HG03469 (cell line): ENCODE data around the gene HBQ1.
"Not testable (repeated sequence)": the region's sequence is repeated elsewhere in the genome, so short reads cannot be mapped to it uniquely, and the experiment has no call there.

Experiments
- ATAC-seq: cut with Tn5 transposase; IDR thresholded peaks from one replicate; pipeline ENCODE4 v1.9.1; 2021; ENCODE audit warnings: mild to moderate bottlenecking, moderate library complexity, moderate number of reproducible peaks; ENCODE audit not compliant: unreplicated experiment

The HBQ1 gene

DNA sequence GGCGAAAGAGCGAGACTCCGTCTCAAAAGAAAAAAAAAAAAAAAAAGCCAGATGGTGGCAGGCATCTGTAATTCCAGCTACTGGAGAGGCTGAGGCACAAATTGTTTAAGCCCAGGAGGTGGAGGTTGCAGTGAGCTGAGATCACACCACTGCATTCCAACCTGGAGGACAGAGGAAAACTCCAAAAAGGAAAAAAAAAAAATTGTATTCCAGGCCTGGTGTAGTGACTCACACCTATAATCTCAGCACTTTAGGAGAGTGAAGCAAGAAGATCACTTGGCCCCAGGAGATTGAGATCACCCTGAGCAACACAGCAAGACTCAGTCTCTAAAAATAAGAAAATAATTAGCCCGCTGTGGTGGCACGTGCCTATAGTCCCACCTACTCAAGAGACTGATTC, 20.1 kb downstream of the HBQ1 start:
- ATAC-seq, result no peak

DNA sequence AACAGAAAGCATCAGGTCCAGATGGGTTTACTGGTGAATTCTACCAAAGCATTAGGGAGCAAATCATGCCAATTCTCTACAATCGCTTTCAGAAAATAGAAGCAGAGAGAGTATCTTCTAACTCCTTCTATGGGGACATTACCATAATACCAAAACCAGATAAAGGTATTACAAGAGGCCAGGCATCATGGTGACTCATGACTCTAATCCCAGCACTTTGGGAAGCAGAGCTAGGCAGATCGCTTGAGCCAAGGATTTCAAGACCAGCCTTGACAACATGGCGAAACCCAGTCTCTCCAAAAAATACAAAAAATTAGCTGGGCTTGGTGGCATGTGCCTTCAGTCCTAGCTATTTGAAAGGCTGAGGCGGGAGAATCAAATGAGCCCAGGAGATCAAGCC, 23.0 kb downstream of the HBQ1 start:
- no peak for ATAC-seq

DNA sequence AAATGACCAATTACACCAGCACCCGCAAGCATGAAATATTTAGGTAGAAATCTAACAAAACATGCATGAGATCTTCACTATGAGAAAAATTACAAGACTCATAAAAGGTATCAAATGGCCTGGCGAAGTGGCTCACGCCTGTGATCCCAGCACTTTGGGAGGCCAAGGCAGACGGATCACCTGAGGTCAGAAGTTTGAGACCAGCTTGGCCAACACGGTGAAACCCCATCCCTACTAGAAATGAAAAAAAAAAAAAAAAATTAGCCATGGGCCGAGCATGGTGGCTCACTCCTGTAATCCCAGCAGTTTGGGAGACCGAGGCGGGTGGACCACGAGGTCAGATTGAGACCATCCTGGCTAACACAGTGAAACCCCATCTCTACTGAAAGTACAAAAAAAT, 23.8 kb downstream of the HBQ1 start:
- ATAC-seq, result not testable (repeated sequence)

DNA sequence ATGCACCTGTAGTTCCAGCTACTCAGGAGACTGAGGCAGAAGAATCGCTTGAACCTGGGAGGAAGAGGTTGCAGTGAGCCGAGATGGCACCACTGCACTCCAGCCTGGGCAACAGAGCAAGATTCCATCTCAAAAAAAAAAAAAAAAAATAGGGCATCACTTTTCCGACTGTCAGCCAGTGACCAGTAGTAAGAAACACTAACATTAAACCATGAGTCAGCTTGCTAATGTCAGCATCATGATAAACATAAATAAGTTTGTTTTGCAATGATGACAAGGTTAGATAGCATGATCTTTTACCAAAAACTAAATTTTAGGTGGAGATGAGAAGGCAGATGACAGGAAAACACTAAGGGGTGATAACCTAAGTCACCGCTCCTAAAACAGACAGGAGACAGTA, 29.1 kb downstream of the HBQ1 start:
- ATAC-seq, result not testable (repeated sequence)

DNA sequence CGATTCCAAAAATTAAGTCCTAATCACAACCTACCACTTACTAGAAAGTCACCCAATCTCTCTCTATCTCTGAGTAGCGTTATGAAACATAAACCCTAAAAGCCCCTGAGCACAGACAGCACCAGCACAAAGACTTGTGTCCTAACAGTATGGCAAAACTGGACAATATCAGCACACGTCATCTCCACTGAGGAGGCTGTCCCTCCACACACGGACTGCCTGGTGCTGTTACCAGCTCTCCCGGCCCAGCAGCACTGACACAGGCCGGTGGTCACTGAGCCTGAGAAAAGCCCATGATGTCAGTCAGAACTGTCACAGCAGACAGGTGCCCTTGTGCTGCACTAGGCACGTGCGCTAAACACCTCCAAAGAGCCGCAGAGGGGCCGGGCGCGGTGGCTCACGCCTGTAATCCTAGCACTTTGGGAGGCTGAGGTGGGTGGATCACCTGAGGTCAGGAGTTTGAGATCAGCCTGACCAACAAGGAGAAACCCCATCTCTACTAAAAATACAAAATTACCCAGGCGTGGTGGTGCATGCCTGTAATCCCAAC, 31.4 kb downstream of the HBQ1 start:
- not testable (repeated sequence) for ATAC-seq

DNA sequence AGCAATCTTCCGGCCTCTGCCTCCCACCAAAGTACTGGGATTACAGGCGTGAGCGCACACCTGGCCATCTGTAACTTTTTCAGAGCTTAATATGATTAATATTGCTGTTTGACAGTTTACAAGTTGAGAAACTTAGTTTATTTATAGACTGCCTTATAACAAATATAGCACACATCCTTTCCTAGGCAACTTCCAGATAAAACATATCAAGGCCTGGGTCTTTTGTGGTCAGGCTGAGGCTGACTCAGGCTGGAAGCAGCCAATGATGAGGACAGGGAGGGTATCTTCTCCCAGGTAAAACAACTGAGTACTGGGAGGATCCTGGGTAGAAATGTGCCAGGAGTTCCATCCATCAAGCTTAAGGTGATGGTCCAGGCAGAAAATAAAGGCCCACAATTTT, 32.7 kb downstream of the HBQ1 start:
- no peak for ATAC-seq

DNA sequence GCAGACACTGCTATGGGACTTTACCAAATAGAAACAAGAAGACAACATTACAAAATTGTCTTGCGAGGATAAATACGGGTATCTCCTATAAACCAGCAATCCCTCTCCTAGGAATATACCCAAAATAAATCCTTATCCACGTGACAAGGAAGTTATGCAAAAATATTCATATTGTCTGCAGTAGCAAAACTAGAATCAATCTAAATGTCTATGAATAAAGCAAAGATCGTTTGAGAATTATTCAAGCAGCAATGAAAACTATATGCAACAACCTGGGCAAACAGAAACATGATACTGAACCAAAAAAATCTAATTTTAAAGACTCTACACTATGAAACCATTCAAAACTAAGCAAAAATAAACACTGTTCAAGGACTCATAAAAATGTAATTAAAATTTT, 39.8 kb downstream of the HBQ1 start:
- ATAC-seq, result no peak

DNA sequence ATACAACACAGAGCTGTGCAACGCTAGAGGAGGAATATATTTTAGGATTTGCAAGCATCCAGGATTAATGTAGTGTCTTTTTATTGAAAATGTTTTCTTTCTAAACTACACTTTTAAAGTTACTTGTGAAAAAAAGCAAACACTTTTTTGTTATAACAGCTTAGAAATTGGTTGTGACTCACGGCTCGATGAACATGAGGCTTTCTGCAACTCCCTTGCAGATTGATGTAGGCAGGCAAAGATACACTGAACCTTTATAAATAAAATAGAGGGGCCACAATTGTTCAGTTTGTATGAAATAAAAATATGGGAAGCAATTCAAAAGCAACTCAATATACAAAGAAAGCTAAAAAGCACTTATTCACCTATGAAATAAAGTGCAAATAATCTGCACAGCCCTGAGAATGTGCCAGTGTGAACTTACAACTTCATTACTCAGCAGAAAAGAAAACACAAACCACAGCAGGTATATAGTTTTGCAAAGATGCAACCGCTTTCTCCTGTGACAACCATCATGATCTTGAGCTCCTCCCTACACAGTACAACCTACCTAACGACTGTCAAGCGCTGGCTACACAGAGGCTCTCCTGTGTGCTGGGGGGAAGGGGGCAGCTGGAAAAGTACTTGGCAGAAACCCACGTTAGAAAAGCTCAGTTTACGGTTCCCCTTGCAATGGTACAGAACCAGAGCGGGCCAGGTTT, 48.0 kb downstream of the HBQ1 start:
- ATAC-seq, result no peak

DNA sequence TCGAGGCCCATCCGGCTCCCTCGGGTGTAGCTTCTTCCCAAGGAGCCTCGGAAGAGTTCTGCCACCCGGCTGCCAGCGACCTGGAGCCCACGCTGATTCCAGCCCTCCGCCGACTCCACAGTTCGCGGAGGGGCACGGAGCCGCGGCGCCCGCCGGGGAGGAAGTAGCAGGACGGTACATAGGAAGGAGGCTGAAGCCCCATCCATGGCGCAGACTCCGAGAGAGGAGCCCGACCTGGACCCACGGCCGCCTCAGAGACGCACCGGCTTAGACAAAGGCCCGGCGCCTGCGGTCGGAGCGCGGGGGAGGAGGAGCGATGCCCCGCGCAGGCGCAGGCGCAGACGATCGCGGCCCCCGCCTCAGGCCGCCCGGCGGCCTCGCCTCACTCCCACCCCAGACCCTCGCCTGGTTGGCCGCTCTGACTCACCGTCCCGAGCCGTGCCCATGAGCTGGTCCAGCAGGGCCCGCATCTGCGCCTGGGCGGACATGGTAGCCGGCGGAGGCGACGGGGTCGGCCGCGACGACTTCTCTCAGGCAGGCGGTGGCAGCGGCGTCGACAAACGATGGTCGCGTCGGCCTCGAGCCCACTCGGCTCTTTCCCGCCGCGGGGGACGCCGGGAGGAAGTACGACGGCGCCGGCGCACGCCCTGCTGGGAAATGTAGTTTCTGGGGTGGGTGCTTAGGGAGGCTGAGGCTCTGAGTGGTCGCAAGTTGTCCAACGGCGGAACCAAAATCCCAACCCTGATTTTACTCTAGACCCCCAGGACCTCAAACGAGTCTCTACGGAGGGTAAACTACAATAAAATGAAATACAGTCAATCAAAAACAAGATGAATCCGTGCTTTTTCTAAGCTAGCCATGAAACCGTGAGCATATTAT, 48.8 kb downstream of the HBQ1 start, which contains the start of gene LUC7L:
LUC7L (minus strand) TSS at position 598 of the 879 bp plus-strand sequence; CDS start at position 488, 110 bp downstream.
- peak; percentile 55 for ATAC-seq

DNA sequence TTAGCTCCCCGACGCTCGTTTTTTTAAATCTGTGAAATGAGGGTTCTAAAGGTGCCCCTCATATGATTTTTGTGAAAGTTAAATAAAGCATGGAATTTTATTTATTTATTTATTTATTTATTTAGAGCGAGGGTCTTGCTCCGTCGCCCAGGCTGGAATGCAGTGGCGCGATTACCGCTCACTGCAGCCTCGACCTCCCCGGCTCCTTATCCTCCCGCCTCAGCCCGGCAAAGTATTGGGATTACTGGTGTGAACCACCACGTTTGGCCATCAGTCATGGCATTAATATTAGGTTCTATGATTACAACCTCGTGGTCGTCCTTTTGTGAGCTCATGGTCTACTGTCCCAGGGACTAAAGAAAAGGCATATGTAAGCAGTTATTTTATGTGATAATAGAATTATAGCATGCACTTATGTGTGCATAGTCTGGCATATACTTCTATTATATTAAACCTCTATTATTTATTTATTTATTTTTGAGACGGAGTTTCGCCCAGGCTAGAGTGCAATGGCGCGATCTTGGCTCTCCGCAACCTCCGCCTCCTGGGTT, 49.5 kb downstream of the HBQ1 start:
- no peak for ATAC-seq

DNA sequence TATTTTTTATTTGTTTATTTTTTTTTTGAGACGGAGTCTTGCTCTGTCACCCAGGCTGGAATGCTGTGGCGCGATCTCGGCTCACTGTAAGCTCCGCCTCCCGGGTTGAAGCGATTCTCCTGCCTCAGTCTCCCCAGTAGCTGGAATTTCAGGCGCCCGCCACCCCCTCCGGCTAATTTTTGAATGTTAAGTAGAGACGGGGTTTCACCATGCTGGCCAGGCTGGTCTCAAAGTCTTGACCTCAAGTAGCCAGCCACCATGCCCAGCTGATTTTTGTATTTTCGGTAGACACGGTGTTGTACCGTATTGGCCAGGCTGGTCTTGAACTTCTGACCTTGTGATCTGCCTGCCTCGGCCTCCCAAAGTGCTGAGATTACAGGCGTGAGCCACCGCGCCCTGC, 50.1 kb downstream of the HBQ1 start:
- ATAC-seq, result not testable (repeated sequence)
